GM19035 (cell line): ENCODE measurements around the gene SLC5A9.
A peak's percentile ranks its signal among the peaks of the same experiment; 100 is the strongest.

ENCODE experiments used
- ATAC-seq: cut with Tn5 transposase; IDR thresholded peaks from one replicate; pipeline ENCODE4 v1.9.1; 2021; ENCODE audit not compliant: unreplicated experiment

Gene SLC5A9

DNA sequence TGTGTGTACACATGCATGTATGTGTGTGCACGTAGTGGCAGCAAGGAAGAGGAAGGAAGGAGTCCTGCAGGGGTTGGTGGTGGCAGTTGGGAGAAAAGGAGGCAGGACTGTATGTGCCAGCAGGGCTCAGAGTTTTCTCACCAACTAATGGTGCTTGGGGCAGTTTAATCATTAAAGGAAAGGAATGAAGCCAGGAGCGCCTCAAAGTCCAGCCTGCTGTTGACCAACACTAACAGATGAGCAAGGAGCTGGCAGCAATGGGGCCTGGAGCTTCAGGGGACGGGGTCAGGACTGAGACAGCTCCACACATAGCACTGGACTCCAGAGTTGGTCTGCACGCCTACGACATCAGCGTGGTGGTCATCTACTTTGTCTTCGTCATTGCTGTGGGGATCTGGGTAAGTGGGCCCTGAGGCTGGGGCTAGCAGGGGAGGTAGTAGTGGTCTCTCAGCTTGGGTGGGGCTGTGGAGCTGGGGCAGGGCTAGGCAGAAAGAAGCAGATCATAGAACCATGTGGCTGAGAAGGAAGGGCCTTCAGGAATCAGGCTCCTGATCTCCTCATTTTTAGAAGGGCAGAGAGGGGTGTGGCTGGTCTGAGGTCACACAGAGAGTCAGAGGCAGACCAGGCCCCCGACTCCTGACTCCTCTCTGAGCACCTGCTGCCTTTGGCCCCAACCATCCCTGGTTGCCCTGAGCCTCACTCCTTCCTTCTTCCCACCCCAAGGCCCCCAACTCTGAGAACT, at the start of gene SLC5A9:
SLC5A9 (plus strand) TSS at position 216 of the 742 bp plus-strand sequence; CDS start at position 237, 21 bp downstream.
- ATAC-seq: no peak

- ATAC-seq: no peak
These were observed 47.4 kb upstream of the SLC5A9 start for GRCh38 chr1:48175116-48175515.

- ATAC-seq: no peak
These were observed 45.3 kb upstream of the SLC5A9 start for GRCh38 chr1:48177257-48177656.

GRCh38 chr1:48181669-48182367, 40.7 kb upstream of the SLC5A9 start:
- ATAC-seq: no peak

GRCh38 chr1:48182439-48182838, 40.1 kb upstream of the SLC5A9 start:
- ATAC-seq: no peak

GRCh38 chr1:48186306-48186839, 36.1 kb upstream of the SLC5A9 start:
- no peak for ATAC-seq

DNA sequence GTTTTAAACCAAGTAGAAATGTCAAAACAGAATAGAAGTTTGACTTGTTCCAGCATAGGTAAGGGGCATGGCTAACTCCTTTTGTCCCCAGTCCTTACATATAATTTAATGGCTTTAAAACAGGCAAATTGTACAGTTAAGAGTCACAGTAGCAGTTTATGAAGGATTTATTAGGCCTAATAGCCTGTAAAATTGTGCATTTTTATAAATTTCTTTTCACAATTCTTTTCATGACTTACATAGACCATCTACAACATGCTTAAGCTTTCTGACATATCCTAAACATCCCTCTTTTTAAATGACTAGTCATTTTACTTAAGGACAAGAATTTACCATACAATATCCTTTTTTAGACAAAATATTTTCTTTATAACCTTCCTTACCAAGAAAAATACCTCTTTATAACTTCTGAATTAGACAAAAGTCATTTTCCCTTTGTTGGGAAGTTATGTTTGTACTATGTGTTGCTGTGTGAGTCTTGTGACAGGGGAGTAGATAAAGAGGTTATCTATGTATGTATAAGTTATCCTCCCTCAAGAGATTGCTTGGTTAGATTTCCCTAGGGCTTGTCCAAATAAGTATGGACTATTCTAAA, 34.5 kb upstream of the SLC5A9 start:
- no peak for ATAC-seq

DNA sequence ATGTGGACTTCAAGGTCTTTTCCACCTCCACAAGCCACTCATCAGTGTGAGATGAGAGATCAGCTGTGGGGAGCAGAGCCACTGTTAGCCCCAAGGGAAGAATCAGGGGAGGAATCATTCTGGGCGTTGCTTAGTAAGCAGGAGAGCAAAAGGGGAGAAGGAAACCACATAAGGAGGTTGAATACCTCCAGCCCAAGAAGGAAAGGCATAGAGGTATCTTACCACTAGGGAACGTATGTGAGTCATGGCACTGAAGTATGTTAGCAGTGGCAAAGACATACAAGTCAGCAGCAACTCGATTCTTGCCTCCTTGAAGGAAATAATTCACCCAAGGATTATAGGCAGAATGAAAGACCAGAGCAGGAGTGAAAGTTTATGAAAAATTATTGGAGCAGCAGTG, 31.6 kb upstream of the SLC5A9 start:
- ATAC-seq: no peak

GRCh38 chr1:48194801-48195200, 27.7 kb upstream of the SLC5A9 start:
- no peak for ATAC-seq

GRCh38 chr1:48196237-48196636, 26.3 kb upstream of the SLC5A9 start:
- no peak for ATAC-seq

- ATAC-seq: no peak
These were observed 23.5 kb upstream of the SLC5A9 start for GRCh38 chr1:48198970-48199369.

- no peak for ATAC-seq
These were observed 22.2 kb upstream of the SLC5A9 start for GRCh38 chr1:48200166-48200900.

DNA sequence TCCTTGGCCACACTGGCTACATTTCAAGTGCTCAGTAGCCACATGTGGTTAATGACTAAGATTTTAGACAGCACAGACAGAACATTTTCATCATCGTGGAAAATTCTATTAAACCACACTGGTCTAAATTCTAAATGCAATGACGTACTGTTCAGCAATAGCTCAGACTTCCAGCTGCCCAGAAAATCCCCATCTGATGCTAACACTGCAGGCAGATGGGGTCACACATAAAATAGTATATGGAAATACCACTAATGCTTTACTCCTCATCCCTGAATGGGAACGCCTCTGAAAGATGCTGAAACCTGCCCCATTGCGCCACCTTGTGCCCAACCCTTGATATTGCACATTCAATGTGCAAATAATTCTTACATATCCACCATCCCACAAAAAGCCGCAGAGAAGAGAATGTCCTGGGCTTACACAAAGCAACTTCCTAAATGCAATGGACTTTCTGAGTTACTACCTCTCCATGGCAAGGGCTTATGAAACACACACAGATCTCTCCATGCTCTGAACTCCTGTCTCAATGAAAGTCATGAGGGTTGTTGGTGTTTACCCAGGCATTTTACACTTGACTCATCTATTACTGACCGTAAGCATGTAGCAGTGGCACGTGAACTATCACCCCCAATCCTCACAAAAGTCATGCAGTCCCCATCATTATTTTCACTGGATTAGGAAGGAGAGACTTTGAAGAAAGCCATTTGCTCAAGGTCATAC, 20.3 kb upstream of the SLC5A9 start:
- no peak for ATAC-seq

- ATAC-seq: peak; percentile 64
These were observed 19.1 kb upstream of the SLC5A9 start for GRCh38 chr1:48203287-48203900.

DNA sequence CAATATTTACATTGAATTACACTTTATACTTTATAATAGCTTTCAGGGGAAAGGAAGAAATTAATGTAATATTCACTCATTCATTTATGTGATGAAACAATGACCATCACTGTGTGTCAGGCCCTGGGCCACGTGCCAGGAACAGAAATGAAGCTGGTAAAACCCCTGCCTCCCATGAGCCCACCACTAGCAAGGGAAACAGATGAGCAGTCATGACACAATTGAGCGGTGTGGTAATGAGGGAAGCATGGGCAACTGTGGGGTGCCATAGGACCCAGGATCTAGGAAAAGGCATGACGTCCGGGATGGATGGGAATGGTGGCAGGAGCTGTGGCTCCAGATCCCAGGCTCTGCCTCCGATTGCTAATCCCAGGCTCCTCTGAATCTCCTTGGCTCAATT, 17.0 kb upstream of the SLC5A9 start:
- no peak for ATAC-seq

- no peak for ATAC-seq
These were observed 16.1 kb upstream of the SLC5A9 start for GRCh38 chr1:48206371-48206770.

GRCh38 chr1:48207131-48207530, 15.4 kb upstream of the SLC5A9 start:
- no peak for ATAC-seq

DNA sequence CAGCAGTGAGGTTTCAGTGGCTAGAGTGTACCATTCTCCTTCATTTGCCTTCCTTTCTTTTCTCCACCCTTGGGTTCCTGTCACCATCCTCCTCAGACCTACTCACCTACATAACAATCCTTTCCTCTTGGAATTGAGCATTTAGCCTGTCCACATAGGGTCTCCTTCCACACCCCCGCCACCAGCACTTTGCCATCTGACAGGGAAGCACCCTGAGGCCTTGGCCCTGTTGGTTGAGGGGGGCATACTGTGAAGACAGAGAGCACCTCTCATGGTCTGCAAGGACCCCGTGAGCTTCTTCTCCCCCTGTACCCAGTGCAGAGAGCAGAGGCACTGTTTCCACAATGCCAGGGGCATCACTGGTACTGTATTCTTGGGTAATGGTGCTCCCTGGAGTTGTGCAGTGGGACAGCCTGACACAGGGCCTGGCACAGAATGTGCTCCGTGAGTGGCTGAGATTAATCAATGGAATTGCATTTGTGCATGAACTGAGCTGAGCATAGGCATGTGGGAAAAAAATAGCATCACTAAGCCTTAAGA, 14.9 kb upstream of the SLC5A9 start:
- ATAC-seq: no peak

- no peak for ATAC-seq
These were observed 14.3 kb upstream of the SLC5A9 start for GRCh38 chr1:48208251-48208650.

DNA sequence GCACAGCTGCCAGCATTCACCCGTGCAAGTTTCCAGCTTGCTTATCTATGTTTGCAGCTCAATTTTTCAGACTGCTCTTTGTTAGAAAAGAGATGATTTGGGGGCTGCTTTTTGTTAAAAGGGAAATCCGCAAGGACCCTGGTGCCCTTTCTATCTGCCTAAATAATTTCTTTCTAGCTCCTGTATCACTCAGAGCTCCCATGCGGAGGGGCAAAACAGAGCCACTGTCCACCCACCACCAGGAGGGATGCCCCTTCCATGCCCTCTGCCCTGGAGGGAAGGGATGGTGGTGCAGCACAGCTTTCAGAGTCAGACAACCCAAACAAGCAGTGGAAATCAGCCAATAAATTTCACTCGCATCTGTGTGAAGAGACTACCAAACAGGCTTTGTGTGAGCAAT, 13.9 kb upstream of the SLC5A9 start:
- no peak for ATAC-seq
